ENCODE measurements around the gene OR9Q1.
"Not testable (repeated sequence)": the region's sequence is repeated elsewhere in the genome, so short reads cannot be mapped to it uniquely, and the experiment has no call there.

The OR9Q1 gene

GRCh38 chr11:58135171-58135570 is 111.5 kb downstream of the OR9Q1 start:
- DNase-seq (ENCODE audit: low read depth in 2 of 2) = no peak

GRCh38 chr11:58142761-58143160 is 119.1 kb downstream of the OR9Q1 start:
- no peak for DNase-seq (ENCODE audit: low read depth in 2 of 2)

- no peak for DNase-seq (ENCODE audit: low read depth in 2 of 2)
These were observed 129.1 kb downstream of the OR9Q1 start for GRCh38 chr11:58152781-58153180.

- no peak for DNase-seq (ENCODE audit: low read depth in 2 of 2)
These were observed 140.7 kb downstream of the OR9Q1 start for GRCh38 chr11:58164389-58164788.

GRCh38 chr11:58164990-58165389 is 141.3 kb downstream of the OR9Q1 start:
- DNase-seq (ENCODE audit: low read depth in 2 of 2) = no peak

GRCh38 chr11:58165504-58166106 is 141.9 kb downstream of the OR9Q1 start:
- DNase-seq (ENCODE audit: low read depth in 2 of 2) = no peak

GRCh38 chr11:58177409-58178054 is 153.9 kb downstream of the OR9Q1 start:
- DNase-seq (ENCODE audit: low read depth in 2 of 2) = no peak

- DNase-seq (ENCODE audit: low read depth in 2 of 2) = no peak
These were observed 154.8 kb downstream of the OR9Q1 start for GRCh38 chr11:58178444-58178843.

GRCh38 chr11:58179648-58180047 is 156.0 kb downstream of the OR9Q1 start:
- DNase-seq (ENCODE audit: low read depth in 2 of 2) = no peak

- no peak for DNase-seq (ENCODE audit: low read depth in 2 of 2)
These were observed 163.3 kb downstream of the OR9Q1 start for GRCh38 chr11:58186938-58187337.

- no peak for DNase-seq (ENCODE audit: low read depth in 2 of 2)
These were observed 165.1 kb downstream of the OR9Q1 start, which contains the start of gene OR9Q2 for GRCh38 chr11:58188770-58189169. Gene OR9Q2 (plus strand): TSS chr11:58189070. CDS start chr11:58190491, 1,421 bp downstream.

- DNase-seq (ENCODE audit: low read depth in 2 of 2) = no peak
These were observed 168.5 kb downstream of the OR9Q1 start for GRCh38 chr11:58192229-58192628.

- no peak for DNase-seq (ENCODE audit: low read depth in 2 of 2)
These were observed 169.7 kb downstream of the OR9Q1 start for GRCh38 chr11:58193391-58193790.

- DNase-seq (ENCODE audit: low read depth in 2 of 2) = no peak
These were observed 172.3 kb downstream of the OR9Q1 start for GRCh38 chr11:58195939-58196338.

GRCh38 chr11:58199271-58199670 is 175.6 kb downstream of the OR9Q1 start:
- DNase-seq (ENCODE audit: low read depth in 2 of 2) = no peak

- no peak for DNase-seq (ENCODE audit: low read depth in 2 of 2)
These were observed 180.4 kb downstream of the OR9Q1 start, which contains the start of gene OR1S2 for GRCh38 chr11:58204042-58204441. Gene OR1S2 (minus strand): TSS chr11:58204142. CDS start chr11:58204142, 0 bp downstream.

GRCh38 chr11:58212420-58212819 is 188.7 kb downstream of the OR9Q1 start, which contains the start of gene OR1S1:
Gene OR1S1 (plus strand): TSS chr11:58212720.
- DNase-seq (ENCODE audit: low read depth in 2 of 2) = not testable (repeated sequence)

- DNase-seq (ENCODE audit: low read depth in 2 of 2) = no peak
These were observed 192.8 kb downstream of the OR9Q1 start for GRCh38 chr11:58216476-58216875.

GRCh38 chr11:58222721-58223120 is 199.0 kb downstream of the OR9Q1 start:
- no peak for DNase-seq (ENCODE audit: low read depth in 2 of 2)

- no peak for DNase-seq (ENCODE audit: low read depth in 2 of 2)
These were observed 204.4 kb downstream of the OR9Q1 start for GRCh38 chr11:58227956-58228615.
